VCaP (cell line): ENCODE data around the gene COL13A1.

ENCODE experiments used
- H3K27ac ChIP-seq: fragments of 450-650 bp; 2 replicates; pipeline ENCODE4 v1.5.1; 2017
- TF ChIP-seq, protein P1 (sequence below): fragments of 450-650 bp; conservative IDR thresholded peaks from 2 replicates; pipeline ENCODE4 v1.5.1; 2017; ENCODE audit warnings: mild to moderate bottlenecking, moderate library complexity

The COL13A1 gene

GRCh38 chr10:69974551-69975155 is 172.9 kb downstream of the COL13A1 start:
- H3K27ac ChIP-seq: peak overlapping the region; percentile 82
- TF ChIP-seq, protein P1, sequence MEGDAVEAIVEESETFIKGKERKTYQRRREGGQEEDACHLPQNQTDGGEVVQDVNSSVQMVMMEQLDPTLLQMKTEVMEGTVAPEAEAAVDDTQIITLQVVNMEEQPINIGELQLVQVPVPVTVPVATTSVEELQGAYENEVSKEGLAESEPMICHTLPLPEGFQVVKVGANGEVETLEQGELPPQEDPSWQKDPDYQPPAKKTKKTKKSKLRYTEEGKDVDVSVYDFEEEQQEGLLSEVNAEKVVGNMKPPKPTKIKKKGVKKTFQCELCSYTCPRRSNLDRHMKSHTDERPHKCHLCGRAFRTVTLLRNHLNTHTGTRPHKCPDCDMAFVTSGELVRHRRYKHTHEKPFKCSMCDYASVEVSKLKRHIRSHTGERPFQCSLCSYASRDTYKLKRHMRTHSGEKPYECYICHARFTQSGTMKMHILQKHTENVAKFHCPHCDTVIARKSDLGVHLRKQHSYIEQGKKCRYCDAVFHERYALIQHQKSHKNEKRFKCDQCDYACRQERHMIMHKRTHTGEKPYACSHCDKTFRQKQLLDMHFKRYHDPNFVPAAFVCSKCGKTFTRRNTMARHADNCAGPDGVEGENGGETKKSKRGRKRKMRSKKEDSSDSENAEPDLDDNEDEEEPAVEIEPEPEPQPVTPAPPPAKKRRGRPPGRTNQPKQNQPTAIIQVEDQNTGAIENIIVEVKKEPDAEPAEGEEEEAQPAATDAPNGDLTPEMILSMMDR: no peak

GRCh38 chr10:69976795-69977546 is 175.3 kb downstream of the COL13A1 start:
- no peak overlapping the region for H3K27ac ChIP-seq
- TF ChIP-seq, protein P1: no peak

GRCh38 chr10:69979174-69979573 is 177.5 kb downstream of the COL13A1 start:
- TF ChIP-seq, protein P1: no peak

GRCh38 chr10:69980672-69981071 is 179.0 kb downstream of the COL13A1 start:
- TF ChIP-seq, protein P1: no peak
- H3K27ac ChIP-seq: no peak overlapping the region

More at GRCh38 chr10:69979174-69979573, 177.5 kb downstream of the COL13A1 start:
- no peak overlapping the region for H3K27ac ChIP-seq

DNA sequence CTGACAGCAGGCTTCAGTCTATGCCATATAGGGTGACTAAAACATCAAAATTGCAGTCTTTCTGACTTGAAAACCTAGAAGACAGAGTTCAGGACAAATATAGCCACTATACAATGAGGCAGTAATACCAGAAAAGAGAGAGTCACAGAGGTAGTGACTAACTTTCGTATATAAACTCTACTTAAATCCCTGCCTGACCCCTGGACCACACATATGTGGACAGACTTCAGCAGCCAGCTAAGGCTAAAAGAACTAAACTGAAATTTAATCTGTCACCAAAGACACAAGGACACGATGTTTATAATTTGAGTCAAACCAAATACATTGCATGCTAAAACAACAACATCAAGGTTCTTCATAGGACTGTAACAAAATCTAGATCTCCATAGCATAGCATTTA is 186.4 kb downstream of the COL13A1 start:
- no peak overlapping the region for H3K27ac ChIP-seq
- TF ChIP-seq, protein P1: no peak

DNA sequence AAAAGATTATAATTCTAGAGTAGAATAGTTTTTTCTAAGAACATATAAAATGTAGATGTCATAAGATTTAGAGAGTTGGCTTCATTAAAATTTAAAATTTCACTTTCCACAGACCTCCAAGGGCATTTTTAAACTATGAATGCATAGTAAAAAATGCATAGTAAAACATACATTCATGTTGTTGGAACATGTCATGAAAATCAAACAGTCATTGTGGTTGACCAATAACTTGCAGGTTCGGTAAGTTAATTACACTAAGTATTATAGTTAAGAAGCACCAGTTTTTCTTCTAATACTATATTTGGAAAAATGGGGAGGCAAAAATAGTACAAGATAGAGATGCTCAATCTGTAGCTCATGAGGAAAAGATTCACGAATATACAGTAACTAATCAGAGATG is 189.4 kb downstream of the COL13A1 start:
- H3K27ac ChIP-seq: no peak overlapping the region
- TF ChIP-seq, protein P1: no peak

GRCh38 chr10:69994262-69994661 is 192.6 kb downstream of the COL13A1 start:
- TF ChIP-seq, protein P1: no peak

More at GRCh38 chr10:69994262-69994661, 192.6 kb downstream of the COL13A1 start:
- H3K27ac ChIP-seq: no peak overlapping the region
